Measurements from ENCODE around the gene PACSIN2. TPM values are rescaled to one million over a fixed set of nuclear protein-coding genes. Genes with fewer than 3 reads are reported as not detected.
"Not testable (repeated sequence)": the region's sequence is repeated elsewhere in the genome, so short reads cannot be mapped to it uniquely, and the experiment has no call there.

The PACSIN2 gene
- total RNA-seq, result 29.7 TPM

- ATAC-seq, result peak; percentile 98
Observed at GRCh38 chr22:43014869-43015676, at the start of gene PACSIN2. Gene PACSIN2, minus strand, starts transcription at chr22:43015149. Its CDS starts 103,069 bp downstream, at chr22:42912080.

GRCh38 chr22:43060183-43060582 lies 45.2 kb upstream of the PACSIN2 start:
- ATAC-seq, result peak; percentile 65

GRCh38 chr22:43057641-43058040 lies 42.7 kb upstream of the PACSIN2 start:
- ATAC-seq, result no peak

GRCh38 chr22:43053176-43053575 lies 38.2 kb upstream of the PACSIN2 start:
- ATAC-seq, result no peak

- ATAC-seq, result peak; percentile 20
Observed at GRCh38 chr22:43050995-43051394, 36.0 kb upstream of the PACSIN2 start.

- ATAC-seq, result no peak
Observed at GRCh38 chr22:43047605-43048004, 32.7 kb upstream of the PACSIN2 start.

- ATAC-seq, result no peak
Observed at GRCh38 chr22:43044290-43044712, 29.4 kb upstream of the PACSIN2 start.

GRCh38 chr22:43042101-43042780 lies 27.3 kb upstream of the PACSIN2 start:
- peak; percentile 70 for ATAC-seq

GRCh38 chr22:43039800-43040199 lies 24.9 kb upstream of the PACSIN2 start:
- no peak for ATAC-seq

- ATAC-seq, result peak; percentile 68
Observed at GRCh38 chr22:43038325-43038724, 23.4 kb upstream of the PACSIN2 start.

- peak; percentile 83 for ATAC-seq
Observed at GRCh38 chr22:43036282-43036829, 21.4 kb upstream of the PACSIN2 start.

- ATAC-seq, result no peak
Observed at GRCh38 chr22:43035250-43035649, 20.3 kb upstream of the PACSIN2 start.

- ATAC-seq, result no peak
Observed at GRCh38 chr22:43031617-43032016, 16.7 kb upstream of the PACSIN2 start.

- ATAC-seq, result no peak
Observed at GRCh38 chr22:43018615-43019014, 3.7 kb upstream of the PACSIN2 start.

GRCh38 chr22:43017525-43018460 lies 2.8 kb upstream of the PACSIN2 start:
- no peak for ATAC-seq

GRCh38 chr22:43016150-43016549 lies 1.2 kb upstream of the PACSIN2 start:
- ATAC-seq, result not testable (repeated sequence)

GRCh38 chr22:43015677-43016042 lies 711 bp upstream of the PACSIN2 start:
- ATAC-seq, result no peak

GRCh38 chr22:43014316-43014868 lies 557 bp downstream of the PACSIN2 start:
- ATAC-seq, result peak; percentile 32

- peak; percentile 1 for ATAC-seq
Observed at GRCh38 chr22:43013355-43014315, 1.3 kb downstream of the PACSIN2 start.

- no peak for ATAC-seq
Observed at GRCh38 chr22:43012390-43012789, 2.6 kb downstream of the PACSIN2 start.

GRCh38 chr22:43011079-43011478 lies 3.9 kb downstream of the PACSIN2 start:
- ATAC-seq, result no peak
